Measurements from ENCODE around the gene KAZN.
"Not testable (repeated sequence)": the region's sequence is repeated elsewhere in the genome, so short reads cannot be mapped to it uniquely, and the experiment has no call there.

The KAZN gene

GRCh38 chr1:14598498-14599182, at the start of gene KAZN:
Gene KAZN (plus strand): TSS chr1:14598685.
- peak; percentile 40 for DNase-seq

GRCh38 chr1:14549897-14550620, 48.4 kb upstream of the KAZN start:
- no peak for DNase-seq

GRCh38 chr1:14551386-14551785, 47.1 kb upstream of the KAZN start:
- no peak for DNase-seq

- DNase-seq, result peak; percentile 36
These were observed 46.1 kb upstream of the KAZN start for GRCh38 chr1:14552246-14552965.

- DNase-seq, result no peak
These were observed 44.8 kb upstream of the KAZN start for GRCh38 chr1:14553711-14554110.

- no peak for DNase-seq
These were observed 43.4 kb upstream of the KAZN start for GRCh38 chr1:14555091-14555490.

GRCh38 chr1:14561014-14561693, 37.3 kb upstream of the KAZN start:
- no peak for DNase-seq

- DNase-seq, result no peak
These were observed 33.4 kb upstream of the KAZN start for GRCh38 chr1:14565090-14565489.

GRCh38 chr1:14567056-14567455, 31.4 kb upstream of the KAZN start:
- no peak for DNase-seq

GRCh38 chr1:14567903-14568302, 30.6 kb upstream of the KAZN start:
- DNase-seq, result no peak

GRCh38 chr1:14568716-14569355, 29.6 kb upstream of the KAZN start:
- DNase-seq, result no peak

- no peak for DNase-seq
These were observed 28.0 kb upstream of the KAZN start for GRCh38 chr1:14570514-14570913.

GRCh38 chr1:14571810-14572767, 26.4 kb upstream of the KAZN start:
- no peak for DNase-seq

- DNase-seq, result no peak
These were observed 25.6 kb upstream of the KAZN start for GRCh38 chr1:14572861-14573260.

GRCh38 chr1:14576155-14576554, 22.3 kb upstream of the KAZN start:
- DNase-seq, result no peak

- DNase-seq, result no peak
These were observed 21.2 kb upstream of the KAZN start for GRCh38 chr1:14577261-14577660.

- DNase-seq, result no peak
These were observed 20.3 kb upstream of the KAZN start for GRCh38 chr1:14578156-14578555.

GRCh38 chr1:14580295-14580694, 18.2 kb upstream of the KAZN start:
- DNase-seq, result not testable (repeated sequence)

GRCh38 chr1:14580986-14581385, 17.5 kb upstream of the KAZN start:
- DNase-seq, result no peak

- DNase-seq, result no peak
These were observed 14.7 kb upstream of the KAZN start for GRCh38 chr1:14583788-14584187.

GRCh38 chr1:14585728-14586127, 12.8 kb upstream of the KAZN start:
- DNase-seq, result no peak
